Esophagus squamous epithelium (tissue), 4 donors: ENCODE results near the gene CTNNA2.

ENCODE experiments used
- POLR2A ChIP-seq, 4 donors: fragments of 450-650 bp; IDR thresholded peaks; one replicate each; pipeline ENCODE4 v1.6.1; 2017; ENCODE audit warnings: antibody characterized with exemption in 4 of 4, mild to moderate bottlenecking in 4 of 4, moderate library complexity in 3 of 4
- TF ChIP-seq, protein P1 (sequence below), 6 experiments: fragments of 450-650 bp in 4 of 6; fragments of 200-600 bp in 2 of 6; sonication (generic) in 2 of 6; IDR thresholded peaks; one replicate each; pipeline ENCODE4 v1.5.1; 2016 to 2019; ENCODE audit warnings: antibody characterized with exemption in 6 of 6, mild to moderate bottlenecking in 4 of 6, moderate library complexity in 4 of 6

DNA sequence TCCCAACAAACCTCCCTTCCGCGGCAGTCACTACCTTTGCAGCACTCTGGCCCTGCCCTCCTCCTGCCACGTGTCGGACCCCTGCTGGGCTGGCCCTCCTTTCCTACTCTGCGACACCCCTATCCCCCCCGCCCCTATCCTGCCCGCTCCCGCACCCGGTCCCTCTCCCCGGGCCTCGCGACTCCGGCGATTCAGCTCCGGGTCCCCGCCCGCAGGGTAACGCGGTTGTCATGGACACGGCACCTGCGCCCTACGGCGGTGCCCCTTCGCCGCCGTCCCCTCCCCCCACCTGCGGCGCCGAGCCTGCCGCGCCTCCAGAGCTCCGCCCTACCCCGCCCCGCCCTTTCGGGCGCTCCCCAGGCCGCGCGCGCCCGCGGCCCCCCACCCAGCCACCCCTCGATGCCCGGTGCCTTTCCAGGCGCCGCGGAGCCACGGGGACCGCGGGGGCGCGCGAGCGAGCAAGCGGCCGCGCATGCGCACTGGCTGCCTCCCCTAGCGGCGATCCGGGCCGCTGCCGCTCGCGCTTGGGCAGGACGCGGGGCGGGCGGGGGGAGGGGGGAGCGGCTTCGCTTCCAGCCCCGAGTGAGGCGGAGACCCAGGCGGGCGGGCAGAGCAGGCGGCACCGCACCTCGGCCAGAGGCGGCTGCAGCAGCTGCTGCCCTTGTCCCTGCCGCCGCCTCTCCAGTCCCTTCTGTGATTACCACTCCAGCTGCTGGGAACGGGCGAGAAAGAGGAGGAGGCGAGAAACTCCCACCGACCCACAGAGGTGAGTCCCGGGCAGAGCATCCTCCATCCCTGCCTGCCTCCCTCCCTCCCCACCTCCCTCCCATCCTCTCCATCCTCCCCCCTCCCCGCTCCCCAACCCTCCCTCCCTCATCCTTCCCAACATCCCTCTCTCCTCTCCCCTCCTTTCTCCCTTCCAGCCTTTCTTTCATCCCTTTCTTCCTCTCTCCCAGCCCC lies at the start of gene CTNNA2:
- TF ChIP-seq POLR2A (IDR thresholded peaks at IDR 0.05), result no peak
- TF ChIP-seq, protein P1, sequence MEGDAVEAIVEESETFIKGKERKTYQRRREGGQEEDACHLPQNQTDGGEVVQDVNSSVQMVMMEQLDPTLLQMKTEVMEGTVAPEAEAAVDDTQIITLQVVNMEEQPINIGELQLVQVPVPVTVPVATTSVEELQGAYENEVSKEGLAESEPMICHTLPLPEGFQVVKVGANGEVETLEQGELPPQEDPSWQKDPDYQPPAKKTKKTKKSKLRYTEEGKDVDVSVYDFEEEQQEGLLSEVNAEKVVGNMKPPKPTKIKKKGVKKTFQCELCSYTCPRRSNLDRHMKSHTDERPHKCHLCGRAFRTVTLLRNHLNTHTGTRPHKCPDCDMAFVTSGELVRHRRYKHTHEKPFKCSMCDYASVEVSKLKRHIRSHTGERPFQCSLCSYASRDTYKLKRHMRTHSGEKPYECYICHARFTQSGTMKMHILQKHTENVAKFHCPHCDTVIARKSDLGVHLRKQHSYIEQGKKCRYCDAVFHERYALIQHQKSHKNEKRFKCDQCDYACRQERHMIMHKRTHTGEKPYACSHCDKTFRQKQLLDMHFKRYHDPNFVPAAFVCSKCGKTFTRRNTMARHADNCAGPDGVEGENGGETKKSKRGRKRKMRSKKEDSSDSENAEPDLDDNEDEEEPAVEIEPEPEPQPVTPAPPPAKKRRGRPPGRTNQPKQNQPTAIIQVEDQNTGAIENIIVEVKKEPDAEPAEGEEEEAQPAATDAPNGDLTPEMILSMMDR (IDR thresholded peaks at IDR 0.05), result no peak
